NCI-H1105 (cell line): Measurements from ENCODE around the gene TENM3.

Source experiments
- DNase-seq: peaks from one replicate; lab custom pipeline; 2025; lab: John Stamatoyannopoulos, UW

The TENM3 gene

DNA sequence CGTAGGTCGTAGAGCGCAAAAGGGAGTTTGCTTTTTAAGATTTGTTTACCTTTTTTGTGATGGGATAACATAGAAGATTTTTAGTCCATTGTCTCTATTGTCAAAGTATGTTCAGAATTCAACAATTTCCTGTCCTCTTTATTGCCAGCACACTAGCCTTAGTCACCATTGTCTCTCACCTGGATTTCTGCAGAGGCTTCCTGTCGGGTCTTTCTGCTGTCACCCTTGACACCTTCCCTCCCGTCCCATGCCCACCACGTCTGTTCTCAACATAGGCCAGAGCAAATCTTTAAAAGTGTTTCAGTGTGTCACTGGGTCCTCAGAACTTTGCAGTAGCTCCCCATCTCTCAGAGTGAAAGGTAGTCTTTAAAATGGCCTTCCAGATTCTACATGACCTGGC, 323.9 kb downstream of the TENM3 start:
- no peak for DNase-seq

DNA sequence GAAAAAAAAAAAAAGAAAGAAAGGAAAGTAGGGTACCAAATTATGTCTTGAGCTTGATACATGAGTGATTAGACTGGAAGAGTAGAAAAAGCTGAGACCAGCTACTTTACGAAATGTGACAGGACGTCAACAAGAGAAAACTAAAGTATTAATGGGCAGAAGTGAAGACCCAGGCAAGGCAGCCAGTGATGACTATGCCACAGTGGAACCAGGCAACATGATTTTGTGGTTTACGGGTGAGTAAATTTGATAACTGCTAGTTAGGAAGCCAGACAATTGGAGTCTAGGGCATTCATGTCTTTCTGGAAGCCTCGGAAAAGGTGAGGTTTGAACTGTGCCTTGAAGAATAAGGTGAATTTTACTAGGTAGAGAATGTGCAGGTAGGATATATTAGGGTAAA, 326.4 kb downstream of the TENM3 start:
- no peak for DNase-seq

DNA sequence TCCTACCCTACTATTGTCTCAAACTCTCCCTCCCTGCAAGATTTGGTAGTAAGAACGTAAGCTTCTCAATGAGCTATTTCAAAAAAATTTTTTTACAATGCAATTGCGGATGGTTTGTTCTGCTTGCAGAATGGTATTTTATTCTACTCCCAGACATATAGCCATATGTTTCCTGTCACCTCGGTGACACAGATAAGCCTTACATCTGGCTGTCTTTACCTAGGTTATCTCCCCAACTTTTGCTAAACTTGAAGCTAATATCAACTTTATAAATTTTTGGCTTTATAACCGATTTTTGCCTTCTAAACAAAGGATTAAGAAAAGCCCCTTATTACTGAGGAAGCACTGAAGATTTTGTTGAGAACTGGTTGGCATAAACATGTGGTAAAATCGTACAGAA, 331.5 kb downstream of the TENM3 start:
- no peak for DNase-seq

DNA sequence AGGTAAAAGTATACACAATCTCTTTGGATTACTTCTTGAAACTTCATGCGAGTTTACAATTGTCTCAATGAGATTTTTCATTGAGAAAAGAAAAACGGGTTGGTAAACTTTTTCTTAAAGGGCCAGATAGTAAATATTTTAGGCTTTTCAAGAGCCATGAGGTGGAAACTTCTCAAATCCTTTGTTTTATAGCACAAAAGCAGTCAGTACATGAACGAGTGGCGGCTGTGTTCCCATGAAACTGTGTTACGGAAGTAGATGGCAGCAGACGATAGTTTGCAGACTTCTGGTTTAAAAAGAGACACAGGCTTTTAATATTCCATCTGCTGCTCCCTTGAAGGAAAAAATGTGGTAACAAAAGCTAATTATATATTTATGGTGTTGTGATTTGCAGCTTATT, 332.0 kb downstream of the TENM3 start:
- DNase-seq = no peak

DNA sequence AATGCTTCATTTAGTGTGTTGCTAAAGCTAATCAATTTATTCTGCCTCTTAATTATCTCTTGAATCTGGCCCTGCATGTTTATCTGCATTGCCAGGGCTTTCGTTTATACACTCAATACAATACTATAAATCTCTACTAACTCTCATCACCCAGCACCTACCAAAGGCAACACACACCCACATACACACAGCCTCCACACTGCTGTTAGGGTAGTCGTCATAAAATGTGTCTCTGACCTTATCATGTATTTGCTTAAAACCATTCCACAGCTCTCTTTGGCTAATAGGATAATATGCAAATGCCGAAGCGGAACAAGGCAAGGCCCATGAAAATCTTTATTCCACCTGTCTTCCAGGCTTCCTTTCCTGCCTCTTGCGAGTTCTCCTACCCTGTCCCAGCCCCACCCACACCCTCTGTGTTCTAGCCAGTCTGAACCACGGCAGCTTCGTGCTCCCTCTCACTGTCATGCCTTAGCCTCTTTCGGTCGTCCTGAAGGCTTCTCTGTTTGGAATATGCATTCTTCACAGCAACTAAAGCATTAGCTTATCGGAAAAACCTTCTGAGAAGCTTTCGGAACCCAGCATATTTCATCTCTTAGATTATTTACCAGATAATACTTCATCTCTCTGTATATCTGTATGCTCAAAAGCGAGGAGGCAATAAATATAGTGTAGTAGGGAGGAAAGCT, 333.5 kb downstream of the TENM3 start:
- DNase-seq = no peak

DNA sequence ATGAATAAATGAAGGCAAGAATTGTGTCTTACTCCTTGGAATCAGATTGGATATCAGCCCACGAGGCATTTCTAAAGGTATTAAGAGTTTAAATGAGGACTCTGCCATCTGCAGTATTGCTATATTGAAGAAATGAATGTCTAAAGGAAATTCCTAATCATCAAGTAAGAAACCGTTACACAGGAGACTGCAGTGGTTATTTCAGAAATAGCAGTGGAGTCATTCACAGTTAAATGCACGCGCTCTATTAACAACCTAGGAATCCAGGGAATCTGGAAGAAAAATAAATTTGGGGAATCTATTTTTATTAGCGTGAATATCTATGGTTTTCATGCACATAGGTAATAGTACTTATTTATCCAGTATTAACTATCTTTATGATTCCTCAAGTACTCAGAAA, 334.2 kb downstream of the TENM3 start:
- no peak for DNase-seq

DNA sequence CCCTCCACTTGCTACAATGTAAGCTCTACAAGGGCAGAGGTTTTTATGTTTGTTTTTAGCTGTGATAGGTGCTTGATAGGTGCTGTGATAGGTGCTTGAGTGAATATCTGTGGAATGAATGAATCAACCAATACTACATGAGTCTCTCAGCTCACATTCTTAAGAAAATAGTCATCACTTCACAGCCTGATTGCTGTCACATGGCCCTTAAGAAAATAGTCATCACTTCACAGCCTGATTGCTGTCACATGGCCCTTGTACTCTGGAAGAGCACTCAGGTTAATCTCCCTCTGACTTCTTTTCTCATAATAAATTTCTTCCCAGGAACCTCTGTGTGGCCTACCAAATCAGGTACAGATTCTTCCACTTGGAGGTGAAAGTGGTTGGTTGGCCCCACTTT, 335.2 kb downstream of the TENM3 start:
- no peak for DNase-seq

DNA sequence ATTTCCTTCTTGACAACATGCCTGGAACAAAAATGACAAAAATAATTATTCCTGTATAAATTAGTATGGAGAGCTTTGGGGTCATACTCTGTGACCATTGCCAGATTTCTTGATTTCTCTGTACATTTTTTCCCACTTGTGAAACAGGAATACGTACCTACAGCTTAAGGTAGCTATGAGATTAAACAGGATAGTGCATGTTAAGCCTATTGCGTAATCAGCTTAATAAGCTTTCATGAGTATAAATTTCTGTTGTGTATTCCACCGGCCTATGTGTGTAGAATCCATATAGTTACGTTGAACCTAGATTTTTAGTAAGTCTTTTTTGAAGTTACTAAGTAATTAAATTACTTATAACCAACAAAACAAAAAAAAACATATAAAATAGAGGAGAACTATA, 339.0 kb downstream of the TENM3 start:
- DNase-seq = no peak

DNA sequence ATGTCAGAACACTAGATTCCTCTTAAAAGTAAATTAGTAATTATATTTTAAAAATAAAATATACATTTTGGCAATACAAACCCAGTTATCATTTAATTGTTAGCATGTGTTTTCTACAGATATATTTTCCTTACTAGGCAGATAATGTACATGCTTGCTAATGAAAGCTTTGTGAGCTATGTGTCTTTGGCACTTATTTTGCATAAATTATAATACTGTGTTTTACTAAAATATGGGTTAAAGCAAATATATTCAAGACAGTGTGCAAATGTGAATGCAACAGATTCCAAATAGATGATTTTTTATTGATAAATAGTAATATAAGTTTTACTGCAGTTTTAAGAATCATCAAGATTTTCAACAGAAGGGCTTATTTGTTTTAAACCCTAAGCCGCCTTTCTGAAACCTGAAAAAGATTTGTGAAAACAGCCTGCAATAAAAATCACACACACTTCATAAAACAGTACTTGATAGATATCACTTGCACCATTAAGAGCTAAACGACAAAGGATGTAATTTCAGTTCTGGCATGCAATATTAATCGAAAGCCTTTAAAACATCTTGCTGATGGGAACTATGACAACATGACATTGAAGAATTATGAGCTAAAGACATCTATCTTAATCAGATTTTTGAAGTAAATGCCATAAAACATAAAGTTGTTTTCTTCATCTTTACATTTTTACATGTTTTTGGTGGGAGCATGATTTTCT, 340.7 kb downstream of the TENM3 start:
- no peak for DNase-seq

DNA sequence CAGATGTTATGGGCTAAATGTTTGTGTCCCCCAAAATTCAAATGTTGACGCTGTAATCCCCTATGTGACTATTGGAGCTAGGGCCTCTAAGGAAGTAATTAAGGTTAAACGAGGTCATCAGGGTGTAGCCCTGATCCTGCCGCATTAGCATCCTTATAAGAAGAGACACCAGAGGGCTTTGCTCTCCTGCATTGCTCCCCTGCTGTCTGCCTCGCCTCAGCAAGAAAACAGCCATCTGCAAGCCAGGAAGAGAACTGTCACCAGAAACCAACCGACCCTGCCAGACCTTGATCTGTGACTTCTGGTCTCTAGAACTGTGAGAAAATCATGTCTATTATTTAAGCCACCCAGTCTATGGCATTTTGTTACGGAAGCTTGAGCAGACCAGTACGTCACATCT, 342.1 kb downstream of the TENM3 start:
- no peak for DNase-seq

DNA sequence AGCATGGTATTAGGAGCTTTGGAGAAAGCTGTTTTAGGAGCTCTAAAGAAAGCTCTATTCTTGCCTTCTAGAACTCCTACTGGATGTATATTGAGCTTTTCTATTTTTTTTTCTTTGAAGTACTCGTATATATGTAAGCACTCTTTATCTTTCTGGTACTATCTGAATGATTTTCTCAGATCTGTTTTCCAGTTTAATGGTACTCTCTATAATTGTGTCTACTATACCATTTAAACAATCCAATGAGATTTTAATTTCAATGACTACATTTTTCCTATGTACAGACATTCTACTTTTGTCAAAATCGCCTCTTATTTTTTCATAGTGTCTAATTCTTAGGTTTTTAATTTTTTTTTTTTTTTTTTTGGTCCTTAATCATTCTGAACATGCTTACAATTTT, 345.9 kb downstream of the TENM3 start:
- DNase-seq = no peak

DNA sequence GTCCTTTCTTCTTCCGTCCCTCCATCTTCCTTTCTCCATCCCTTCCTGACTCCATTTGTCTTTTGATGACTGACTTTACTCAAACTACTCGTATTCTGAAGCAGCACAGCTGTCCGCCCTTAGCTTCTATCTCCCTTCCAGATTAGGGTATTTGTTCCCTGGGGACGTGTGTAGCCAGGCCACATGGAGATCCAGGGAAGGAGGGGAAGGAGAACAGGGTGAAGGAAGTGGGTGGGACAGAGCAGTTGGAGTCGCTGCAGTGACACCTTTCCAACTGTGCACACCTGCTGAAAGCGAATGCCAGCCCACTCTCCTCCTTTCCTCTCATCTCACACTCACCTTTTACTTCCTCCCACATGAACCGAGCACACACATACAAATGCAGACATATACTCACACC, 350.2 kb downstream of the TENM3 start:
- no peak for DNase-seq

DNA sequence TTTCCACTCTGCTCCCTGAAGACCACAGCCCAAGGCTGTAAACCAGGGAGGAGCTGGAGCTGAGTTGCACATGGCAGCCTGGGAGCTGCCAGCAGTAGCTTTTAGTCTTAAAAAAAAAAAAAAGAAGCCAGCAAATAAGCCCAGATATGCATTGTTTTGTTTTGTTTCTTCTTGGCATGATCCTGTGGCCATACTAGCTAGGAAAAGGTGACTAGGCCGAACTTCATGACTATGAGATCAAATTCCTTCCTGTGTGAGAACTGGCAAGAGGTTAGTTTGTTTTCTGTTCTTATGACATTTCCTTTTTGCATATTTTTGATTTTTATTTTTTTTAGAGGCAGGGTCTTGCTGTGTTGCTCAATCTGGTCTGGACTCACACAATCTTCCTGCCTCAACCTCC, 350.7 kb downstream of the TENM3 start:
- DNase-seq = no peak

DNA sequence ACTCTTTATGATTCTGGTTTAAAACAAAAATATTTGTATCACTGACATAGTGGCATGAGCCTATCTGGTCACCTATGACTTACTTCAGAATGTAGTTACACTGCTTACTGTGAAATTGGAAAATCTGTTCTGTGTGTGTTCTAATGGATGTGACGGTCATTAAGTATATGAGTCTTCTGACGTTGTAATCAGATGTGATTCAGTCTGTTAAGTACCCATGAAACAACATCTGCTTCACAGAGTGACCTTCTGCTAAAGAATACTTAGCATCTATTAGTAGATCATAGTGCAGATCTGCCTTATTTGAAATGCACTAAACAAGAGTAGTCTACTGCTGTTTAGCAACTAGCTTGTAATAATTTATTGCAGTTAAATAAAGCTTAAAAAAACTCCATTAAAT, 356.9 kb downstream of the TENM3 start:
- peak; percentile 10 for DNase-seq

DNA sequence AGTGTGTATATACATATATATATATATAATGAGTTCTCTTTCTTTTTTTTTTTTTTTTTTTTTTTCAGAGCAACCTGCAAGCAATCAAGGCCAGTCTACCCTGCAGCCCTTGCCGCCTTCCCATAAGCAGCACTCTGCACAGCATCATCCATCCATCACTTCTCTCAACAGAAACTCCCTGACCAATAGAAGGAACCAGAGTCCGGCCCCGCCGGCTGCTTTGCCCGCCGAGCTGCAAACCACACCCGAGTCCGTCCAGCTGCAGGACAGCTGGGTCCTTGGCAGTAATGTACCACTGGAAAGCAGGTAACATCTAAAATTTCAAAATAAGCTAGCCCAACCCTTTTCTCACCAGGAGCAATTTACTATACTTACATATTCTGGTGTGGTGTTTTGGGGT, 357.7 kb downstream of the TENM3 start:
- DNase-seq = no peak

DNA sequence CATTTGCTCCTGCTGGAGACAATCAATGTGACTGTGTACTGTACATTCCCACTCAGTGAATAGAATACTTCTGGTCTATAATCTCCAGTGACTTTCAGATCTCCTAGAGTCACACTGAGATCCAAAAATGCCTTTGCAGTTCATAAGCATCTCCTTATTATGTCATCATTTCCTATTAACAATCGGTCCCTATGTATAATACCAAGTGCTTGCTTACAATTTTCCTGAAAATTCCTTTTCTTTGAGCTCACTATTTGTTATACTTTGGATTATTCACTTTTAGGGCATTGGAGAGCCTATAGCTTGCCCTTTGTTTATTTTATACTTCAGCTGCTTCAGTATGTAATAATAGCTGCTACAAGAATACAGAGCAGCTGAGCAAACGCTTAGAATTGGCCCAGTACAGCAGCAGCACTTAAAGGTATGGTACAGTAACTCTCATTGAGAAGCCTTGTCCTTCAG, 361.0 kb downstream of the TENM3 start:
- peak; percentile 17 for DNase-seq

DNA sequence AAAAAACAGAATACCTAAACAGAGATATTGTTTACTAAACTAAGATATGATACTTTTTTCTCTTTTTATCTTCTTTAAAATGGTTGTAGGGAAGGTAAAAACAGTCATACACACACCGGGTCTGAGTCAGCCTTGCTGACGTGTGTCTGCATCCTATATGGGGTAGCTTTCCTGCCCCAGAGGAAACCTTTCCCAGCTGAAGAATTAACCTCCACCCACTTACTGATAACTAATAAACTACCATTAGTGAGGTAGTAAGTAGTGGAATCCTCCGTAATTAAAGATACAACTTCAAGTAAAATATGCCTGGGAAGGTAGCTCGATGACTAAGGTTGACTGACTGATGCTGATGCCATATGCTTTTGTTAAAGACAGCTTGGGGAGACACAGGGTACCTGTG, 361.8 kb downstream of the TENM3 start:
- DNase-seq = no peak

DNA sequence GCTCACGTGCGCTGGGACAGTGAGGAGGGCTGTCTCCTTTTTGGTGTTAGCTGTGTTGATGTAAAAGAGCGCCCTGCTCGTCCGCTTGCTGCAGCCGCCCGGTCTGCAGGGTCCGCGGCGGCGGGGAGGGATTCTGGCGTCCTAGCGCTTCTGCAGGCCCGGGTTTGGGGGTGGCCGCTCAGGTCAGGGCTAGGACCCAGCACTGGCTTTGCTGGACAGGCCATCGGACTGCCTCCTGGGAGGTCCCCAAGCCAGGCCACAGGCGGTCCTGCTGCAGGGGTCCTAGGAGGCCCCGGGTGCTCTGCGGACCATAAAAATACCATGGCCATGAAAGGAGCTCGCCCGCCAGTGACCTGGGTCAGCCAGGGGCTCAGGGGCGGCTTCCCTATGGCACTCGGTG, 365.3 kb downstream of the TENM3 start:
- no peak for DNase-seq

DNA sequence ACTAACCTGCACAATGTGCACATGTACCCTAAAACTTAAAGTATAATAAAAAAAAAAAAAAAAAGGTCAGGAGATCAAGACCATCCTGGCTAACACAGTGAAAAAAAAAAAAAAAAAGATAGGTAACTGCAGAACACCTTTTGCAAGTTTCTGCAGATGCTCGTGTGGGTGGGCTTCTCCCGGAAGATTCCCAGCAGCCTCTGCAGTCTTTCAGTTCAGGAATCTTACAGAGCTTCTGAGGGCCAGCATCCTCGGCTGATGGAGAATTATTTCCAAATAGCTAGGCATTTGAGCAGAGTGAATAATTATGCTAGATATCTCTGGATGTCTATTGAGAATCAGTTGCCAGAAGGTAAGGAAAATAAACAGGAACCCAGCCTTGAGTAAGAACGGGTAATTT, 373.3 kb downstream of the TENM3 start:
- DNase-seq = no peak

DNA sequence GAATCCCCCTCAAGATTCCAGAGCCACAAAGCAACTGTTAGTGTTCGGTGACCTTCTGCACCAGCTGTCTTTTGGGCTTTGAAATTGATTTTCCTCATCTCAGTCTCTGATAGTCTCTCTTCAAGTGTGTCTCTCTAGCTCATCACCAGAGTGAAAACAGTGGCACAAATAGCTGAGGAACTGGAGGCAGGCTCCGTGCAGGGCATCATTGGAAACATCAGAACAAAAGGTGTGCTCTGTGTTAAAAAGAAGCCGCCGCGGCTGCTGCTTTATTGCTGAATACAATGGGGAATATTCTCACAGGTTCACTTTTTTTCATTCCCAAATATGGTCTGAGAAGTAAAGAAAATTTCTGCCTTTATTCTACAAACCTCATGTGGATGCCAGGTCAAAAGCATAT, 376.5 kb downstream of the TENM3 start:
- DNase-seq = no peak

DNA sequence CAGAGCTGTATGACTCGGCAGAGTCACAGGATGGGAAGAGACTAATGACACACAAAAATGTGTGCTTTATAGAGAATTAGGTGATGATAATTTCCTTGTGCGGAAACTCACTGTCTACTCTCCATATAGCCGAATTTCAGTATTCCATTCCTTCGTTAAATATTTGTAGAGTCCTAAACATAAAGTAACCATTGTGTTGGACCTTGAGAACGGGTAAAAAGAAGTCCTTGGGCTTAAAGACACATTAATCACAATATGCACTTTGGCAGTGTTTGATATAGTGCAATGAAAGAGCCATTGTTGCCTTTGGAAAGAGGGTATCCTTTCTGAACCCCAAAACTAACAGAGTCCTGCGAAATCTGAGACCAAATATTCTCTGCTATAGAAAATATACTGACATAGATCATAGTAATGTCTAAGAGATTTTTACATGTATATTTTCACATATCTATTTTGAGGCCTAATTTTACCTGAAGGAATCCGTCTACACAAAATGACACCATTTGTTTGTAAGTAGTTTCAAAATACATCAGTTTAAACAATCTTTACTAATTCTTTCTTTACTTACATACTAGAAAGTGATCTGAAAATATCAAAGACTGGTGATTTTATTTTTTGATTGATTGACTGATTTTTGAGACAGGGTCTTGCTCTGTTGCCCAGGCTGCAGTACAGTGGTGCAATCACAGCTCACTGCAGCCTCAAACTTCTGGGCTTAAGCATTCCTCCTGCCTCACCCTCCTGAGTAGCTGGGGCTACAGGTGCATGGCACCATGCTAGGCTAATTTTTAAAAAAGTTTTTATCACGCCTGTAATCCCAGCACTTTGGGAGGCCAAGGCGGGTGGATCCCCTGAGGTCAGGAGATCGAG, 377.1 kb downstream of the TENM3 start:
- DNase-seq = no peak

DNA sequence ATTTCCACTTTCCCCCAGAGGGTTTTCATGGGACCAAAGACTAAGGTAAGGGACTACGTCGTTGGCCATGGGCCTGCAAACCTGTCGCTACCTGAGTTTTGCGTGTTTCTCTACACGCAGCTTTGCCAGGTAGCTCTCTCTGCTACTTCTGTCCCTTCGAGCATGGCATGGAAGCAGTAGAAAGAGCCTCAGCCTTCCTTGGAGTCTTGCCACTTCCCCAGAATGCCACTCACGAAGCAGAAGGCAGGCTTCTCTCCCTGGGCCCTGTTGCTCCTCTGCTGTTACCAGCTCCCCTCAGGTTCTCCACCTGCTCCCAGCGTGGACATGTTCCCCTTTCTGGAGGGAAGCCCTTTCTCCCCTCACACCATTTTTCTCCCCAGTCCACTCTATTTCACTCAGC, 381.1 kb downstream of the TENM3 start:
- DNase-seq = no peak

DNA sequence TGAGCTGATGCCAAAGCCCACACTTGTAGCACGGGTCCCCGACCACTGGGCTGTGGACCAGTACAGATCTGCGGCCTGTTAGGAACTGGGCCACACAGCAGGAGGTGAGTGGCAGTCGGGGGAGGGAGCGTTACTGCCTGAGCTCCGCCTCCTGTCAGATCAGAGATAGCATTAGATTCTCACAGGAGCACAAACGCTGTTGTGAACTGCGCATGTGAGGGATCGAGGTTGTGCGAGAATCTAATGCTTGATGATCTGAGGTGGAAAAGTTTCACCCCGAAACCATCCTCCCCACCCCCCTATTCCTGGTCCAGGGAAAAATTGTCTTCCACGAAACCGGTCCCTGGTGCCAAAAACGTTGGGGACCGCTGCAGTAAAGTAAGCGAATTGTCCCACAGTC, 382.0 kb downstream of the TENM3 start:
- DNase-seq = no peak
